GM19438 (cell line): ENCODE measurements around the gene EPHA6.
"Not testable (repeated sequence)": the region's sequence is repeated elsewhere in the genome, so short reads cannot be mapped to it uniquely, and the experiment has no call there.

ENCODE experiments used
- ATAC-seq: cut with Tn5 transposase; IDR thresholded peaks from one replicate; pipeline ENCODE4 v1.9.1; 2021; ENCODE audit warnings: low read depth; ENCODE audit not compliant: unreplicated experiment

EPHA6 gene

DNA sequence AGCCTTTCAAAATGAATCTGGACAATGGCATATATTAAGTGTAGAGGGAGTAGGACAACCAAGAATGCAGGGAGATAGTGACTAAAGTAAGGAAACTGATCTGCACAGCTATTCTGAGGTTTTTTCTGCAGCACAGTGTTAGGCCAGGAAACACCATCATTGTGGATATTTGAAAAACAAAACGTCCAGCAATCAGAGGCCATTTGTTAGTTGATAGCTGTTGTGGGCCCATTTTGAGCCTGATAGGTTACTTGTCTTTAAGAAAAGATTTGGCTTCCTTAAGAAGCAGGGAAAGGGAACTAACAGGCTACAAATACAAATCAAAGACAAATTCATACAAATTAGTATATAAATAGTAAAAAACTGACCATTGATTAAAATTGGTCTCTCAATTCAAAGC, 574.4 kb downstream of the EPHA6 start:
- ATAC-seq: no peak

DNA sequence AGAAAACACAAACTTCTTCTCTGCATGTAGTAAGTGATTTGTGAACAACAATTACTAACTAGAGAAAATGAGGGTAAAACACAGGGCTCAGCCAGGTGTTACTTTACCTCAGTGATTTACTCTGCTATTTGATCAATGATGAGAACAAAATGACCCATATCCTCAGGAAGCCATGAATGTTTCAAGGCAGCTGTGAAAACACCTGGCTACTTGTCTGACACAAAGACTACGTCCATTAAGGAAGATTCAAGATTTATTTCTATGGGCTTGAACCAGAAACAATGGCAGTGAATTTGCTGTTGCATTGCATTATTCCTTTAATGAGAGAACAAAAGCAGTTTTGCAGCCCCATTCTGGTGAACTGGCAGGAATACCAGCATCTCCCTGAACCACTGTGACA, 575.5 kb downstream of the EPHA6 start:
- no peak for ATAC-seq

DNA sequence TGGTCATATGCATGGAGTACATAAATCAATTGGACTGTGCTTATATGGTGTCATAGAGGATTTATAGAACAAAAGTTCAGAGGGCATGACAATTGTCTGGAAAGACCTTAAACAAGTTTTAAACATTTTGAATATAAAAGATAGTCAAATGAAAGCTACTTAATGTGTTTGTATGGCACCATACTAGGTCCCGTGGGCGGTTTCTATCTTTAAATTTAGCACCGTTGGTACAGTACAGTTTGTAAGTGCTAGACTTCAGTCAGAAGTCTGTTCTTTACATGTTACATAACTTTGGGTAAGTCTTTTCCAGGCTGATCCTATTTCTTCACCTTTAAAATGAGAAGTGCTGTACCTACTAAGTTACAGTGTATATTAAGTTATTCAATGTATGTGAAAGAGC, 576.8 kb downstream of the EPHA6 start:
- no peak for ATAC-seq

DNA sequence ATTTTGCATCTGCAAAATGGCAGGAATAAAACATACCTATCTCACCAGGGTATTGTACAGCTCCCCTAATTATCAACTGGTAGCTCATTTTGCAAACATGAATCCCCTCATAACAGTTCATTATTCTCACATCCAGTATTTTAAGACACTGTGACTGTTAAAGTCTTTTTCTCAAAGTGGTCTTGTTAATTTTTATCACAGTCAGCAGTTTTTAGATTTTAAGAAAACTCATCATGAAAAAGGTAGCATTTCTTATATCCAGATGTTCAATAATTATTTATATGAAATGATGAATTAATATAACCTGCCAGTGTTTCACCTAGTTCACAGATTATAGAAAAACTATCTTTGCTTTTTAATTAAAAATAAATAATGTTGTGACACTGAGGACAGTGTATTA, 595.2 kb downstream of the EPHA6 start:
- ATAC-seq: no peak

GRCh38 chr3:97421565-97421964, 607.2 kb downstream of the EPHA6 start:
- no peak for ATAC-seq

DNA sequence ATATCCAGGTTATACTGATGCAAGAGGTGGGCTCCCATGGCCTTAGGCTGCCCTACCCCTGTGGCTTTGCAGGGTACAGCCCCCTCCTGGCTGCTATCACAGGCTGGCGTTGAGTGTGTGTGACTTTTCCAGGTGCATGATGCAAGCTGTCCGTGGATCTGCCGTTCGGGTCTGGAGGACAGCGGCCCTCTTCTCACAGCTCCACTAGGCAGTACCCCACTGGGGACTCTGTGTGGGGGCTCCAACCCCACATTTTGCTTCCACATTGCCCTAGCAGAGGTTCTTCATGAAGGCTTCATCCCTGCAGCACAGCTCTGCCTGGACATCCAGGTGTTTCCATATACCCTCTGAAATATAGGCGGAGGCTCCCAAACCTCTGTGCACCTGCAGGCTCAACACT, 610.6 kb downstream of the EPHA6 start:
- no peak for ATAC-seq

DNA sequence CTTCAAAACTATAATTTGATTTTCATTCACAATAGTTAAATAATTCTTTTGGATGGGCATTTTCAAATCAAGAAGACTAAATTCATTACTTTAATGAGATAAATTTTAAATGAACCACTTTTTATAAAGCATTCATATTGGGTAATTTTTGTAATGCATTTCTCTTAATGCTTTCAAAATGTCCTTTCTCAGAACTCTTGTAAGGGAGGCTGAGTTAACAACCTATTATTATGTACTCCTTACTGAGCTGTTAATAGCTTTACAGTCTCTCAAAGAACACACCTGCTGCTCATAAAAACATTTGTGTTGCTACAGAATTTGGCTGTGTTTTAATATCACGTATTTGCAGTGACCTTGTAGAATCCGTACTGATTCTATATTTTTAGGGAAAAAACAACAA, 616.2 kb downstream of the EPHA6 start:
- ATAC-seq: no peak

GRCh38 chr3:97432914-97433313, 618.5 kb downstream of the EPHA6 start:
- ATAC-seq: no peak

DNA sequence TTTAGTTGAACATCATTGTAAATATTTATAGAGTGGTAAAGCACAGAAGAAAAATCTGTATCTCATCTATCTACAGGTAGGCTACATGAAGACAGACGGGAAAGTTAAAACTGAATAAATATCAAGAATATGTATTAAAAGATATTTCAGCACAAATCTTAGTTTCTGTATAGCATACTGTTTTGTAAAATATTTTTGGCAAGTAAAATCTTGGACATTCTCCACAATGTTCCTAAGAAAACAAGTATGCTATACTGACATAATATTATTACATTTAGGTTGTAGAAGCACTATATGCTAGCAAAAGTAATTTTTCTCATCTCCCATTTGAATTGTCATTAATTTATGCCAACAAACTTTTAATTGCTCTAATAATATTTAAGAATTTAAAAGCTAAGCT, 623.7 kb downstream of the EPHA6 start:
- no peak for ATAC-seq

DNA sequence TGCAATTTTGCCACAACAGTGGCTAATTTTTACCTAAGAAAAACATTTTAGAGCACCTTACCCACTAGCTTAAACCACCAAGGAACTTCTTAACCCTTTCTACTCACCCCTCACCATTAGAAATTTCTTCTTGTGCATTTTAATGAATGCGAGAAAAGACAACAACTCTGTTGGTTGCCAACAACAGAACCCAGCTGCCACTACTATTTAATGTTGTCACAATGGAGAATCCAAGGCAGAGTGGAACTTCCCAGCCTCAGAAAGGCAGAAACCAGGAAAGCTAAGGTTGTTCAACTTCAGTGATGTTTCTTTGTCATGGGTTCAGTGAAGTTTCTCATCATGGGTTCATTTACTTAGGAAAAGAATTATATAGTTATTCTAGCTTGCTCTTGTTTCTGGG, 625.0 kb downstream of the EPHA6 start:
- ATAC-seq: no peak

GRCh38 chr3:97464035-97464434, 649.6 kb downstream of the EPHA6 start:
- no peak for ATAC-seq

DNA sequence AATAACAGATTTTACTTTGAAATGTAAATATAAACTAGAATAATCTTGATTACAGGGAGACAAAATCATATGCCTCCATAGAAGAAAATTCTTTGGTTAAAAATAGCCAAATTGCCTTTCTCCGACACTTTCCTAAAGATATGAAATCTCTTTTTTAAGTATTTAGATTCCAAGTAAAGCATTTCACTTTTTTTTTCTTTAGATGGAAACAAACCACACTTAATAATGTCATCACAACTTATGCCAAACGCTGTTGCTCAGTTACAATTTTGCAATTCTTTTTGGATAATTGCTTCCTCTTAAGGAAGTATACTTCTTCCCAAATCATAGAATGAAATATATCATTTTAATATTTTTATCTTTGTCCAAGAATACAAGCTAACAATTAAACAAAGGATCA, 656.1 kb downstream of the EPHA6 start:
- no peak for ATAC-seq

DNA sequence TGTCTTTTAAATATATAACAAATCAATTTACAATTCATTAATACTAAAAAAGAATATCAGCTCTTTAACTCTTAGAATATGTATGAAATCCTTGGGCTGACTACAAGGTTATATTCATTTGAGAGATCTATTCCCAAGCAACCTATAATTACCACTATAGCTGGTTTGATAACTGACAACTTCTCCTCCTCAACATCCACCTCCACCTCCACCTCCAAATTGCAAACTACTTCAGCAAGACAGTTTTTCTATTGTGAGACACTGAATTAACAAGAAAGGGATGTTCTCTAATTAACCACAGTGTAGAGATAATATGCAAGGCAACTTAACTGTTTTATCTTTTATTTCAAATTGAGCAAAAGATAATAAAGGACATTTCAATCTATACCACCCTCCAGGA, 665.3 kb downstream of the EPHA6 start:
- ATAC-seq: no peak

DNA sequence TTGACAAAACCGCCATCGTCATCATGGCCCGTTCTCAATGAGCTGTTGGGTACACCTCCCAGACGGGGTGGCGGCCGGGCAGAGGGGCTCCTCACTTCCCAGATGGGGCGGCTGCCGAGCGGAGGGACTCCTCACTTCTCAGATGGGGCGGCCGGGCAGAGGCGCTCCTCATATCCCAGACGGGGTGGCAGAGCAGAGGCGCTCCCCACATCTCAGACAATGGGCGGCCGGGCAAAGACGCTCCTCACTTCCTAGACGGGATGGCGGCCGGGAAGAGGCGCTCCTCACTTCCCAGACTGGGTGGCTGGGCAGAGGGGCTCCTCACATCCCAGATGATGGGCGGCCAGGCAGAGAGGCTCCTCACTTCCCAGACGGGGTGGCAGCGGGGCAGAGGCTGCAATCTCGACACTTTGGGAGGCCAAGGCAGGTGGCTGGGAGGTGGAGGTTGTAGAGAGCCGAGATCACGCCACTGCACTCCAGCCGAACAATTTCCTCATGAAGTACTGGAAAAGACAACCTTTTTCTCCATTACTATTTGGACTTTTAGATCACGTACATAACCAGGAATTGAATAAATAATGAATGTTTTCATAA, 666.4 kb downstream of the EPHA6 start:
- not testable (repeated sequence) for ATAC-seq

- ATAC-seq: no peak
These were observed 667.0 kb downstream of the EPHA6 start for GRCh38 chr3:97481416-97481815.

DNA sequence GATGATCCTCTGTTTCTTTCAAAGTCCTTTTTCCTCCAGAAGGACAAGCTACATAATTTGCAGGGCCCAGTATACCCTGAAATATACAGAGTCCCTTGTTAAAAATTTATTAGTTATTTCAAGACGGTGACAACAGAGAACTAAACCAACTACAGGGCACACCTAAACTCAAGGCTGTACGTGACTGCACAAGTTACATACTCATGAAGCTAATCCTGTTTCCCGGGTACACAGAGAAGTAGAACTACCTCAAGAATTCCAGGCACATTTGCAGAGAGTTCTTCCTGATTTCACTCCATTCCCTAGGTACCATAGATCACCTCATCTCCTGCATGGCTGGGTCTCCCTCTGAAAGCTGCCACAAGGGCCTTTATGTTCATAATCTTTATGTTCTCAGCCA, 670.8 kb downstream of the EPHA6 start:
- ATAC-seq: no peak

GRCh38 chr3:97487587-97487986, 673.2 kb downstream of the EPHA6 start:
- no peak for ATAC-seq

- no peak for ATAC-seq
These were observed 674.3 kb downstream of the EPHA6 start for GRCh38 chr3:97488741-97489140.

GRCh38 chr3:97495896-97496295, 681.5 kb downstream of the EPHA6 start:
- no peak for ATAC-seq

DNA sequence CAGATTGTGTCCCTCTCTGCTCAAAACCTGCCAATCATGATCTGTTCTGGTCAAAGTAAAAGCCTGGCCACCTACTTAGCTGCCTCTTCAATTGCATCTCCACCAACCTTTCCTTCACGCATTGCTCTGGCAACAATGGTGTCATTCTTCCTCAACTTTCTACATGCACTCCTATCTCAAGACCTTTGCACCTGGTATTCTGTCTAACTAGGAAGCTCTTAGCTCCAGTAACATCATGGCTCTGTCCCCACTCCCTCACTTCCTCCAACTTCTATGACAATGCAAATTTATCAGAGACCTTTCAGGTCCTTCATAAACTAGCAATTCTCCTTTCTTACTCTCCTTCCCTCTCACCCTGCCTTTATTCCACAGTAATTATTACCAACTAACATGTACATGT, 682.7 kb downstream of the EPHA6 start:
- no peak for ATAC-seq

DNA sequence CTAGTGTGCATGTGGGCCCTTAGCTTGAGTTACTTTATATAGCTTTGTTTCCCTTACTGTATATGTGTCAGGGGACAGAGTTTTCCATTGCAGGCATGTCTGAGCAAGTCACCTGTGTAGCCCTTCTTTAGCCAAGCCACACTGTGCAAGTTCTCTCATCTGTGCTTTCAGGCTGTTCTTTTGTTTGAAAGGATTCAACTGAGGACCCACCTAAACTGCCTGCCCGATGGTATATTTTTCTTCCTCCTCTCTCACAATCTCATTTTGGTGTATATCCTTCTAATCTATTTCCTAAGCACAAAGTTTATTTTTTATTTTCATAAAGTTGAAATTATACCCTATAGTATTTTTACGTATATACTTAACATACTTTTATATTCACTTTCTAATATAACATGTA, 690.1 kb downstream of the EPHA6 start:
- no peak for ATAC-seq

DNA sequence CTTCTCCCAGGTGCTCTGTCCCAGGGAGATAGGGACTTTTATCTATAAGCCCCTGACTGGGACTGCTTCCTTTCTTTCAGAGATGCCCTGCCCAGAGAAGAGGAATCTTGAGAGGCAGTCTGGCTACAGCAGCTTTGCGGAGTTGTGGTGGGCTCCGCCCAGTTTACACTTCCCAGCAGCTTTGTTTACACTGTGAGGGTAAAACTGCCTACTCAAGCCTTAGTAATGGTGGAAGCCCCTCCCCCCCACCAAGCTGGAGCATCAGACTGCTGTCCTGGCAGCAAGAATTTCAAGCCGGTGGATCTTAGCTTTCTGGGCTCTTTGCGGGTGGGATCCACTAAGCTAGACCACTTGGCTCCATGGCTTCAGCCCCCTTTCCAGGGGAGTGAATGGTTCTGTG, 696.4 kb downstream of the EPHA6 start:
- ATAC-seq: no peak

DNA sequence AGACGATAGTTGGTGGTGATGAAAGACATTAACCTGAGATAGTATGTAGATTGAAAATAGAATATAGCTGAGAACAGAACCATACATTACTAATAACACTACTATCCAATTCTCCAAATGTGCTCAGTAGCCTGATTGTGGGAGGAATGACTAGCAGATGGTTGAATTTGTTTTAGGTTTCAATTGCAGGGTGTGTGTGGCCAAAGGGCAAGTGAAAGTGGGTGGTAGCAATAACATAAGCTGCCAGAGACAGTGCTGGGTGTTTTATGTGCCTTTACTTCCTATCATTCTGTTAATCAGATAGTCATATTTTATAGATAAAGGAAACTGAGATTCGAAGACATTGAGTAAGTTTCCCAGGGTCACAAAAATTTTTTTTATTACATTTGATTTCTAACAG, 700.7 kb downstream of the EPHA6 start:
- ATAC-seq: no peak
